HEK293T (cell line): ENCODE results near the gene KCNK5.

Source experiments
- ARNT ChIP-seq: fragments of 450-650 bp; IDR thresholded peaks from 2 replicates; pipeline ENCODE4 v1.6.1; 2017; ENCODE audit warnings: mild to moderate bottlenecking
- BHLHE40 ChIP-seq: fragments of 450-650 bp; IDR thresholded peaks from 2 replicates; pipeline ENCODE4 v1.6.1; 2016; ENCODE audit warnings: mild to moderate bottlenecking, moderate library complexity, borderline replicate concordance
- ELF4 ChIP-seq: fragments of 450-650 bp; IDR thresholded peaks from 2 replicates; pipeline ENCODE4 v1.6.1; 2017; ENCODE audit warnings: antibody characterized with exemption
- FOXK2 ChIP-seq: fragments of 450-650 bp; IDR thresholded peaks from 2 replicates; pipeline ENCODE4 v1.6.1; 2016; ENCODE audit warnings: mild to moderate bottlenecking
- L3MBTL2 ChIP-seq: fragments of 450-650 bp; conservative IDR thresholded peaks from 2 replicates; pipeline ENCODE4 v1.6.1; 2016; ENCODE audit warnings: mild to moderate bottlenecking
- SP1 ChIP-seq: fragments of 450-650 bp; IDR thresholded peaks from 2 replicates; pipeline ENCODE4 v1.6.1; 2017
- SUZ12 ChIP-seq: fragments of 450-650 bp; IDR thresholded peaks from 2 replicates; pipeline ENCODE4 v1.6.1; 2016; ENCODE audit warnings: mild to moderate bottlenecking

DNA sequence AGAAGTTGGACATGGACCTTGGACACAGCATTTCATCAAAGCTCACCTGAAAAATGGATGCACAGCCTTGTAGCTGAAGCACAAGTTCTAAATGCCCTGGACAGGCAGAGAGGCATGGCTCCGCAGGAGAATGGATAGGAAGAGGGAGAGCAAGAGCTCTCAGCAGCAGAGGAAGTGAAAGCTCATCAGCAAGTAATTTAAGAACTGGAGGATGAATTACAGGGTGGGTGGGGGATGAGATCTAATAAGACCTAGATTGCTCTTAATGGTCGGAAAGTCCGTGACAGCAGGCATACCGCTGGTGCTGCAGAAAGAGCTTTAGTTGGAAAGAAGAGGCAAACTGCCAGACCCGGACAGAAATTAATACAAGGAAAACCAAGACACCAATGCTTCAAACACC lies 77.0 kb downstream of the KCNK5 start:
- TF ChIP-seq SUZ12 (no peak), SP1 (no peak), L3MBTL2 (no peak), ELF4 (no peak), BHLHE40 (no peak), FOXK2 (no peak), ARNT (no peak)
